Parietal lobe (tissue), 1 donor: ENCODE results near the gene GPRIN2. TPM values are rescaled to one million over a fixed set of nuclear protein-coding genes. Genes with fewer than 3 reads are reported as not detected.

Experiments
- total RNA-seq: library from RNA; depleted of rRNA; stranded (reverse); fragments of >200 nt; gene quantifications from one replicate; pipeline ENCODE4 v1.2.3, GENCODE V29; 2014

Gene GPRIN2
- total RNA-seq: 36.6 TPM

DNA sequence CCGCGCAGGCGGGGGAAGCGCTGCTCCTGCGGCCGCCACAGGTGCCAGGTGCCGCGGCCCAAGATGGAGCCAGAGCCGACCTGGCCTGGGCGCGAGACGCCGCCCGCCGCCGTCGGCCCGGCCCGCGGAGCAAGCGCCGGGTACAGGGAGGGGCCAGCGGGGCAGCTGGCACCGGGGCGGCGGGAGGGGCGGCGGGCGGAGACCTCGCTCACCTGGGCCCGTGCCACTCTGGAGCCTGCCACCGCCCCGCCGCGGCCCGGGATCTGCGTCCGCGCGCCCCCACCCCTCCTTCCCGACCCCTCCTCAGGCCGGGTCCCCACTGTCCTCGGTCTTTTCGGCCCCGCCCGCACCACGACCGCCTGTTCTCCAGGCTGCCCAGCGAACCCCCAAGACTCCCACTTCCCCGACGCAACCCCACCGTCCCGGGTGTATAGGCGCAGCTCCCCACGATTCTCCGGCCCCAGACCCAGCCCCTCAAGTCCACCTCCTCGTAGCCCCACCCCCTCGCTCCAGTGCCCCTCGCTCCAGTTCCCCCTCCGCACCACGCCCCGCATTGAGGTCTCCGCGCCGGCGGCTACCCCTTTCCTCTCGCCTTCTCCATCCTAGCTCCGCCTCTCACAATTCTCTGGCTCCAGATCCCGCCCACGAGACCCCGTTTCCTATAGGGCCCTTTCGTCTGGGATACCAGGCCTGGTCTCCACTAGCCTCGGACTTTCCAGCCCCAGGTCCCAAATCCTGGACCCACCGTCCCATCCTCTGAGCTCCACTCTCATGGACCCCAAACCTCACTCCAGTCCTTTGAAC, at the start of gene GPRIN2:
Gene GPRIN2, minus strand, starts transcription at position 144 of the 804 bp plus-strand sequence. CDS start 5,922 bp downstream, outside the sequence.

DNA sequence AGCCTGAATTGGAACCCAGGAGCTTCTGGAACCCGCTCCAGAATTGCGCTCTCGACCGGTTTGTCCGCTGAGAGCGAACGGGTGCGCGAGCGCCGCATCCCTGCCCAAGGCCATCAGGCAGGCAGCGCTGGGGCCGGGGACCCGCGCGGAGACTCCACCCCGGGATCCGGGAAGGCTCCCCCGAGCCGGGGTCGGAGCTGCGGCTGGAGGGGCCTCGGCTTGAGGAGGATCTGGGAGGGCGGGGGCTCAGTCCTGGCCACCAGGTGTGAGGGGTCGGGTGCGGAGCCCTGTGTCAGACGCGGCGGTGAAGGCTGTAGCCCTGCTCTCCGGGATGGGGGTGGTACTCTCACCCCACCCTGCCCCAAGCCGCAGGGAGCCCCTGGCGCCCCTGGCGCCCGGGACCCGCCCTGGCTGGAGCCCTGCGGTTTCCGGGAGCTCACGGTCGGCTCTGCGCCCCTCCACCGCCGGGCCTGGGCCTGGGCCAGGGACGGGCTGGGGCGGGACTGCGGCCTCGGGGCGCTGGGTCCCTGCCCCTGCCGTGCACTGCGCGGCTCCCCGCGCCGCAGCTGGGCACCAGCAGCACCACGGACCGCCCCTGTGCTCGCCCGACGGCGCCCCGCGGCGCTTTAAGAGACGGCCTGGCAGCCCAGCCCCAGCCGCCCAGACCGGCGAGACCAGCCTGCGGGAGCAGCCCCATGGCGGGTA, 22.2 kb upstream of the GPRIN2 start, which contains the start of gene SYT15:
Gene SYT15, plus strand, starts transcription at position 655 of the 705 bp plus-strand sequence. Its CDS starts 41 bp downstream, at position 696.

Other genes starting within 250 kb of the GPRIN2 start
- gene ANXA8L1, start 180.9 kb downstream of the GPRIN2 start, total RNA-seq: not detected
- not detected for gene NPY4R, start 90.7 kb downstream of the GPRIN2 start, total RNA-seq
- gene SYT15, start 22.5 kb upstream of the GPRIN2 start, total RNA-seq: 0.31 TPM